Measurements from ENCODE around the gene RINT1. TPM values are rescaled to one million over a fixed set of nuclear protein-coding genes. Genes with fewer than 3 reads are reported as not detected.
"Not testable (repeated sequence)": the region's sequence is repeated elsewhere in the genome, so short reads cannot be mapped to it uniquely, and the experiment has no call there.

The RINT1 gene
- 12.4 TPM for total RNA-seq
- long read RNA-seq, transcript RINT1-201 (15 exons, 2,976 nt), result major isoform, 43 of 49 reads
- long read RNA-seq, partial matches to known transcripts, result 5 of 49 reads
- long read RNA-seq, other reads (novel, unspliced or antisense), result 1 of 49 reads

GRCh38 chr7:105531792-105532671 is at the start of gene RINT1:
Gene RINT1, plus strand, starts transcription at chr7:105532201. Its CDS starts 115 bp downstream, at chr7:105532316.
- intact Hi-C loops (cut with DNase I), result no loop called here
- peak; percentile 94 for DNase-seq
- peak; percentile 100 for ATAC-seq (ENCODE audit: poor library complexity)

GRCh38 chr7:105487579-105488571 is 44.1 kb upstream of the RINT1 start:
- ATAC-seq (ENCODE audit: poor library complexity) (peak; percentile 43), DNase-seq (no peak)
- intact Hi-C loops (cut with DNase I), result no loop called here

GRCh38 chr7:105489409-105489808 is 42.6 kb upstream of the RINT1 start:
- DNase-seq, result no peak
- no peak for ATAC-seq (ENCODE audit: poor library complexity)
- intact Hi-C loops (cut with DNase I), result no loop called here

GRCh38 chr7:105493196-105493922 is 38.6 kb upstream of the RINT1 start:
- intact Hi-C loops (cut with DNase I), result no loop called here
- no peak for ATAC-seq (ENCODE audit: poor library complexity)
- DNase-seq, result no peak

- no peak for DNase-seq
- intact Hi-C loops (cut with DNase I), result no loop called here
- no peak for ATAC-seq (ENCODE audit: poor library complexity)
Measured at GRCh38 chr7:105493923-105494315, 38.1 kb upstream of the RINT1 start.

GRCh38 chr7:105496521-105496920 is 35.5 kb upstream of the RINT1 start:
- intact Hi-C loops (cut with DNase I), result no loop called here

GRCh38 chr7:105497016-105497415 is 35.0 kb upstream of the RINT1 start:
- DNase-seq, result no peak

More at GRCh38 chr7:105496521-105496920, 35.5 kb upstream of the RINT1 start:
- ATAC-seq (ENCODE audit: poor library complexity), result no peak
- no peak for DNase-seq

GRCh38 chr7:105502173-105502572 is 29.8 kb upstream of the RINT1 start:
- ATAC-seq (ENCODE audit: poor library complexity) (no peak), DNase-seq (no peak)
- intact Hi-C loops (cut with DNase I), result no loop called here

More at GRCh38 chr7:105497016-105497415, 35.0 kb upstream of the RINT1 start:
- intact Hi-C loops (cut with DNase I), result no loop called here
- ATAC-seq (ENCODE audit: poor library complexity), result no peak

GRCh38 chr7:105512415-105512814 is 19.6 kb upstream of the RINT1 start:
- intact Hi-C loops (cut with DNase I), result no loop called here
- DNase-seq, result no peak
- no peak for ATAC-seq (ENCODE audit: poor library complexity)

GRCh38 chr7:105512926-105513526 is 19.0 kb upstream of the RINT1 start:
- ATAC-seq (ENCODE audit: poor library complexity) (no peak), DNase-seq (no peak)
- intact Hi-C loops (cut with DNase I), result no loop called here

GRCh38 chr7:105515610-105516009 is 16.4 kb upstream of the RINT1 start:
- ATAC-seq (ENCODE audit: poor library complexity); DNase-seq; intact Hi-C loops (cut with DNase I): not testable (repeated sequence)

GRCh38 chr7:105519353-105519752 is 12.6 kb upstream of the RINT1 start:
- intact Hi-C loops (cut with DNase I), result no loop called here
- ATAC-seq (ENCODE audit: poor library complexity), result no peak
- no peak for DNase-seq

- ATAC-seq (ENCODE audit: poor library complexity); DNase-seq; intact Hi-C loops (cut with DNase I): not testable (repeated sequence)
Measured at GRCh38 chr7:105520620-105521019, 11.4 kb upstream of the RINT1 start.

- intact Hi-C loops (cut with DNase I), result no loop called here
Measured at GRCh38 chr7:105521027-105521716, 10.8 kb upstream of the RINT1 start.

GRCh38 chr7:105521717-105522463 is 10.1 kb upstream of the RINT1 start, which contains the start of gene PUS7:
Gene PUS7, minus strand, starts transcription at chr7:105522271. Its CDS starts 13,759 bp downstream, at chr7:105508512.
- peak; percentile 98 for ATAC-seq (ENCODE audit: poor library complexity)
- DNase-seq, result peak; percentile 92
- intact Hi-C loops (cut with DNase I), result no loop called here

More at GRCh38 chr7:105521027-105521716, 10.8 kb upstream of the RINT1 start:
- peak; percentile 84 for DNase-seq
- peak; percentile 66 for ATAC-seq (ENCODE audit: poor library complexity)

GRCh38 chr7:105524423-105524822 is 7.6 kb upstream of the RINT1 start:
- intact Hi-C loops (cut with DNase I), result not testable (repeated sequence)

More at GRCh38 chr7:105524423-105524822, 7.6 kb upstream of the RINT1 start:
- not testable (repeated sequence) for DNase-seq; ATAC-seq (ENCODE audit: poor library complexity)

Measured in Right ventricle myocardium superior (tissue), 1 donor.